ENCODE results near the gene CBX8.
A peak's percentile ranks its signal among the peaks of the same experiment; 100 is the strongest.

CBX8 gene

DNA sequence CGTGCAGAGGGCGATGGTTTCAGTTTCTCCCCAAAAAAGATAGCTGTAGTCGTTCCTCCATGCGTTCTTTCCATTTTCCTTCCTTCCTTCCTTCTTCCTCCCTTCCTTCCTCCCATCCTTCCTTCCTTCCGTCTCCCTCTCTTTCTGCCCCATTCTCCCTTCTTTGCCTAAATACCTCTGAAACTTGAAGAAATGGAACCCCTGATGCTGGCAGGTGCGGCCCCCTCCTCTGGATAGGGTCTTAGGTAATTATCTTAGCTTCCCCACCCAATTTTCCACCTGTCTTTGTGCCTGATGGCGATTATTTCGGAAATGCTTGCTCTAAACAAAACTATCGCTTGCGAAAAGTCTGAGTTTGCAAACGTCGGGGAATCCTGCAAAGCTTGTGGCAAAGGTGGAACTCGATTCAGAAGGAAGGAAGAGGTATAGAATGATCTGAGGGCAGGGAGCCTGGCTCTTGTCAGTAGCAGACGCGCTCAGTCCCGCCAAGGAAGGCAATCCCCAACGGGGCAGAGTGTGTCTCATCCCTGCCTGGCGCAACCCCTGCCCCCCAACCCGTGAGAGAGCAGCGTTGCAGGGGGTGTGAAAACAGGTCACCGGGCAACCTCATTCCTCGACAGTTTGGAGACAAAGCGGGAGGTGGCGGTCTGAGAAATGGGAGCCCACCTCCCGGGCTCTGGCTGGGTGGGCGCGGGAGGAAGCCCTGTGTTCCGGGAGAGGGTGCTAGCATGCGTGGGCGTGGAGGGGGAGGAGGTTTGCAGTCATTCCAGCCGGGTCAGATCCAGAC lies 2.9 kb upstream of the CBX8 start:
- intact Hi-C loops (cut with DNase I; ENCODE audit: low total_unique reads) = loop anchor here (5.0 kb wide), 1 partner anchor 348 kb away; the partner anchor contains the start of gene EIF4A3
- TF ChIP-seq, protein P1, sequence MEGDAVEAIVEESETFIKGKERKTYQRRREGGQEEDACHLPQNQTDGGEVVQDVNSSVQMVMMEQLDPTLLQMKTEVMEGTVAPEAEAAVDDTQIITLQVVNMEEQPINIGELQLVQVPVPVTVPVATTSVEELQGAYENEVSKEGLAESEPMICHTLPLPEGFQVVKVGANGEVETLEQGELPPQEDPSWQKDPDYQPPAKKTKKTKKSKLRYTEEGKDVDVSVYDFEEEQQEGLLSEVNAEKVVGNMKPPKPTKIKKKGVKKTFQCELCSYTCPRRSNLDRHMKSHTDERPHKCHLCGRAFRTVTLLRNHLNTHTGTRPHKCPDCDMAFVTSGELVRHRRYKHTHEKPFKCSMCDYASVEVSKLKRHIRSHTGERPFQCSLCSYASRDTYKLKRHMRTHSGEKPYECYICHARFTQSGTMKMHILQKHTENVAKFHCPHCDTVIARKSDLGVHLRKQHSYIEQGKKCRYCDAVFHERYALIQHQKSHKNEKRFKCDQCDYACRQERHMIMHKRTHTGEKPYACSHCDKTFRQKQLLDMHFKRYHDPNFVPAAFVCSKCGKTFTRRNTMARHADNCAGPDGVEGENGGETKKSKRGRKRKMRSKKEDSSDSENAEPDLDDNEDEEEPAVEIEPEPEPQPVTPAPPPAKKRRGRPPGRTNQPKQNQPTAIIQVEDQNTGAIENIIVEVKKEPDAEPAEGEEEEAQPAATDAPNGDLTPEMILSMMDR (IDR thresholded peaks at IDR 0.05) = no peak
- no peaks in the 10 kb centered on the region for H3K9me3 ChIP-seq
- peaks cover 39 to 77% of the 10 kb centered on the region in 2 donors for H3K27me3 ChIP-seq
- DNase-seq = no peak
- H3K4me1 ChIP-seq = peaks cover 0 to 73% (median 43%) of the 10 kb centered on the region in 4 donors
- no peaks in the 10 kb centered on the region for H3K36me3 ChIP-seq
- no peak overlapping the region for H3K4me3 ChIP-seq
- H3K27ac ChIP-seq = no peak overlapping the region

DNA sequence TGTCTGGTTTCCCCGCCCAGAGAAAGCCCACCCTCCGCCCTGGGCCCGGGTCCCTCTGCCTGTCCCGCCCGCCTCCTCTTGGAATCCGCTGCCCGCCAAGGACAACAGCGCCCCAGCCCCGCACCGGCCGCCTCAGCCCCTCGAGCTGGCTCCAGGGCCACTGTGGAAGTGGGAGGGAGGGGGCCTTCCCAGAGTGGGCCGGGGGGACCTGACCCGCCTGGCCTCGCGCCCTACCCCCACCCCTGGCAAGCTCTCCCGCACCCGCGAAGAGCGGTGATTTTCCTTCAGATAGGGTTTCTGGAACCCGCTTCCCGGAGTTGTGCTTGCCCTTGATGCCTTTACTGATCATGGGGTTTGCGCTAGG lies 2.3 kb upstream of the CBX8 start:
- no peak for DNase-seq
- H3K4me1 ChIP-seq = peaks cover 0 to 73% (median 43%) of the 10 kb centered on the region in 4 donors
- TF ChIP-seq, protein P1 (IDR thresholded peaks at IDR 0.05) = no peak
- H3K9me3 ChIP-seq = no peaks in the 10 kb centered on the region
- H3K27ac ChIP-seq = no peak overlapping the region
- H3K36me3 ChIP-seq = no peaks in the 10 kb centered on the region
- intact Hi-C loops (cut with DNase I; ENCODE audit: low total_unique reads) = loop anchor here (5.0 kb wide), 1 partner anchor 348 kb away; the partner anchor contains the start of gene EIF4A3
- no peak overlapping the region for H3K4me3 ChIP-seq
- peaks cover 38 to 75% of the 10 kb centered on the region in 2 donors for H3K27me3 ChIP-seq

DNA sequence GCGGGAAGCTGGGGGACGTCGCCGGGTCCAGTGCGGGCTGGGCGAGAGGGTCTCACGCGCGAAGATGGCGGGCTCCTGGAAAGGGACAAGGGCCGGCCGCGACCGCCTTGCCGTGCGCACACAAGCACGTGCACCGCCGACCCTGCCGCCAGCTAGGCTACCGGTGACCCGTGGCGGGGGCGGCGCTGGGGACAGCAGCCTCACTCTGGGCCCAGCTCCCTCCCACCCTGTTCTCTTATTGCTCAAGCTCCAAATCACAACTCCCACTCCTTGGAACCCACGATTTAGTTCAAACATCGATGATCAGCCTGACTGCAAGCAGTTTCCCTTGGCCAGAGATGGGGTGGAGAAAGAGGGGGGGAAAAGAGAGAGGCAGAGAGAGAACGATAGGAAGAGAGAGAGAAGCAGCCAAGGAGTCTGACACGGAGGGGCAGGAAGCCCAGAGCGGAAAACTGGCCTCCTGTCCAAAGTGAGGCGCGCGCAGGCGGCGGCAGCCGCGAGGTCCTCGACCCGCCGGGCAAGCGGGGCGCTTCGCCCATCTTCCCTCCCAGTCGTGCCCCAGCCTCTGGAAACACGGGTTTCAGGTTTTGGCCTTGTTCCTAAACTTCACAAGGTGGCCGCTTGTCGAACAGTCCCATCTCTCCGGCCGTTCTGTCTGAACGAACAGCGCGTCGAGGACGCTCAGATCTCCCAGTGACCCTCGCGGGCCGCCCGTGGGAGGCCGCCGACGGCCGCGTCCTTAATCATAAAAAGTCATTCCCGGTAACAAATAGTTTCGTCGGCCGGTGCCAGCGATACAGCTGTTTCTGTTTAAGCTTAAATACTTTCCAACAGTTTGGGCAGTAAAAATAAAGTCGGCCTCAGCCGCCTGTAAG lies 1.7 kb upstream of the CBX8 start:
- intact Hi-C loops (cut with DNase I; ENCODE audit: low total_unique reads) = loop anchor here (5.0 kb wide), 1 partner anchor 349 kb away; the partner anchor contains the start of gene EIF4A3
- no peaks in the 10 kb centered on the region for H3K36me3 ChIP-seq
- no peaks in the 10 kb centered on the region for H3K9me3 ChIP-seq
- peaks cover 0 to 73% (median 49%) of the 10 kb centered on the region in 4 donors for H3K4me1 ChIP-seq
- TF ChIP-seq, protein P1 (IDR thresholded peaks at IDR 0.05) = no peak
- peak overlapping the region; percentile 59 to 63 for H3K4me3 ChIP-seq
- peaks cover 38 to 75% of the 10 kb centered on the region in 2 donors for H3K27me3 ChIP-seq
- peak overlapping the region in 1 of 2 donors; percentile 67 for H3K27ac ChIP-seq
- DNase-seq = no peak

DNA sequence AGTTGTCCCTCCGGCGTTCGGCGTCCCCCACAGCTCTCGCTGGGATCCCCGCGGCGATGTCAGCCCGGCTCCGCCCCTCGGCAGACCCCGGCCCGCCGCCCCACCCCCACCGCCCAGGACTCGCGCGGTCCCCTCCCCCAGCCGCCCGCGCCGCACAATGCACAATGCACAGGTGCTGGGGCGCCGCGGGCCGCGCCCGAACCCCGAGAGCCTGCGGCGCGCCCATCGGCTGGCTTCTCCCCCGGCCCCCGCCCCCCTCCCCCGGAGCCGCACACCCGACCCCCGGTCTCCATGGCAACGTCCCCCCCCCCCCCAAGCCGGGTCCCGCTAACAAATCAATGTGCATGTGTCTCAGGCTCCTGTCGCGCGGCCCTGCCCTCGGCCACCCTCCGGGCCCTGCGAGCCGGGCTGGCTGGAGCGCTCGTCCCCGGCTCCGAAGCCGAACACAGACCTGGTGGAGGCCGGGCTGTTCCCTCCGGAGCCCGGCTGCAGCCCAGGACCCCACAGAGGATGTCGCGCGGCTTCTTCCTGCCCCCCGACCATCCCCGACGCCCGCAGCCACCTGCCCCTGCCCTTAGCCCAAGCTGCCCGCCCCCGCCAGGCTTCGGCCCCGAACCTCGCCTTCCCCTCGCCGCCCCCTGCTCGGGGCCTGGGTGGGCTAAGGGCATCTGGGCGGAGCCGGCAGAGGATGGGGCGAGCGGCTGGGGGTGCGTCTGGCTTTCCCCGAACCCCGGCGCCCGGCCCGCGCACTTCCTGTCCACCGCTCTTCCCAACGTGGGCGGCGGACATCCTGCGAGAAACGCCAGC lies 818 bp upstream of the CBX8 start:
- Histone ChIP-seq H3K4me3 (peak overlapping the region; percentile 59 to 63), H3K9me3 (no peaks in the 10 kb centered on the region), H3K27ac (peak overlapping the region; percentile 67 to 73), H3K36me3 (no peaks in the 10 kb centered on the region), H3K27me3 (peaks cover 32 to 75% of the 10 kb centered on the region in 2 donors), H3K4me1 (peaks cover 0 to 73% (median 55%) of the 10 kb centered on the region in 4 donors)
- DNase-seq = no peak
- intact Hi-C loops (cut with DNase I; ENCODE audit: low total_unique reads) = loop anchor here (5.0 kb wide), 1 partner anchor 350 kb away; the partner anchor contains the start of gene EIF4A3
- TF ChIP-seq, protein P1 (IDR thresholded peaks at IDR 0.05) = no peak

DNA sequence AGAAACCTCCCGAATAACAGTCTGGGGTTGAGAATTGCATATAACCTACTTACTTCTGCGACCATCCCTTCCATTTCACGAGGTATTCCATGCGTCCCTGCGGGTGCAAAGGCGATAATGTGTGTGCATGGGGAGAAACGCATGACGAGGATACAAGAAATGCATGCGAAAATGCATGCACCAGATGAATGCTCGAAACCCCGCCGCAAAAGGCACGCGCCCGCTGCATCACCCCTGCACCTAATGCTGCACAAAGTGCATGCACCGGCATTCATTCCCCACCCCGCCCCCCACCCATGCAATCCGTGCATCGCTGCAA lies 474 bp downstream of the CBX8 start:
- intact Hi-C loops (cut with DNase I; ENCODE audit: low total_unique reads) = loop anchor here (5.0 kb wide), 1 partner anchor 351 kb away; the partner anchor contains the start of gene EIF4A3
- Histone ChIP-seq H3K27me3 (peaks cover 28 to 75% of the 10 kb centered on the region in 2 donors), H3K36me3 (no peaks in the 10 kb centered on the region), H3K4me1 (peaks cover 0 to 76% (median 62%) of the 10 kb centered on the region in 4 donors), H3K4me3 (peak overlapping the region; percentile 59 to 63), H3K9me3 (no peaks in the 10 kb centered on the region), H3K27ac (peak overlapping the region; percentile 67 to 73)
- TF ChIP-seq, protein P1 (IDR thresholded peaks at IDR 0.05) = no peak
- DNase-seq = no peak
